GM21825 (cell line): ENCODE data around the gene CBFA2T3.

Experiments used
- ATAC-seq: cut with Tn5 transposase; IDR thresholded peaks from one replicate; pipeline ENCODE4 v1.9.1; 2021; ENCODE audit warnings: mild to moderate bottlenecking, moderate library complexity; ENCODE audit not compliant: unreplicated experiment

The CBFA2T3 gene

DNA sequence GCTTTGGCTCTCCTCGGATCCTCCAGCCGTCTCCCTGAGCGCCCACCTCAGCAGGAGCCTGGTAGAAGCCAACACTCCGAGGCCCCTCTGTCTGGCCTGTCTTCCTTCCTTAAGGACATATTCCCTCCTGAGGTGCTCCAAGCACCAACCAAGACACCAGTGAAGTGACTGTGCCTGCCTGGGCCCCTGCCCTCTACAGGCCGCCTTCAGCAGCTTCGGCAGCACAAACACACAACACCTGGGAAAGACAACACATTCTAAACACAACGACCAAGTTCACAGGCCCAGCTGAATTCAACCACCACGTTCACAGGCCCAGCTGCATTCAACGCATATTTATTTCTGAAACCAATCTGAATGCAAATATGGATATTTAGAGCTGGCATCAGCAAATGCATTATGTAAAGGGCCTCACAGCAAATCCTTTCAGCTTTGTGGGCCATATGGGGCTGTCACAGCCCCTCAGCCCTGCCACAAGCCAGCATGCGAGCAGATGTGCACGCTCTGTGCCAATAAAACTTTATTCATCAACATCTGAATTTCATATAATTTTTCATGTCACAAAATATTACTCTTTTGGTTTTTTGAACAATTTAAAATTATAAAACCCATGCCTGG lies 132.5 kb downstream of the CBFA2T3 start:
- no peak for ATAC-seq

DNA sequence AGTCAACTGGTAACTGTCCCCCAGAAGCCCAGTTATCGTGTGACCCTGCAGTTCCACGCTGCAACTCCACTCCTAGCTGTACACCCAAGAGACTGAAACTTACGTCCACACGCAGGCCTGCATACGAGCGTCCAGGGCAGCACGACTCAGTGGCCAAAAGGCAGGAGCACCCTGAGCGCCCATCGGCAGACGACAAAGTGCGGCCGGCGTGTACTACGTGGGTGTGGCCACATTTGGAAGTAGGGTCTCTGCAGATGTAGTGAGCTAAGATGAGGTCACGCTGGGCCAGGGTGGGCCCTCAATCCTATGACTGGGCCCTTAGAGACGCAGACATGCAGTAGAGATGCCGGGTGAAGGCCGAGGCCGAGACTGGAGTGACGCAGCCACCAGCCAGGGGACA lies 133.8 kb downstream of the CBFA2T3 start:
- ATAC-seq = no peak

DNA sequence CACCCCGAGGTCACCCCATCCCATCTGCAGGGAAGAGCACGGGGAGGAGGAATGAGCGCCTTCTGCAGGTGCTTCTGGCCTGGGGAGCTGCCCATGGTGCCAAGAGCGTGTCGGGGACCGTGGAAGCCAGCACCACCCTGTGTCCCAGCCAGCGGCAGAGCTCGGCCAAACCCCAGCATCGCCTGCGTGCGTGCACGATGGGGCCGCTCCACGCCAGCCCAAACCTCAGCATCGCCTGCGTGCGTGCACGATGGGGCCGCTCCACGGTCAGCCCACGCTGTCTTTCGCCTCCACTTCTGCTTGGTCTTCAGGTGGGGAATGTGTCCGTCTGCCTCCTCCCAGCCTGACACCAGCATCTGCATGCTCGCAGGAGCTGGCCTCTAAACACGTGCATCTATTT lies 134.2 kb downstream of the CBFA2T3 start:
- ATAC-seq = no peak

DNA sequence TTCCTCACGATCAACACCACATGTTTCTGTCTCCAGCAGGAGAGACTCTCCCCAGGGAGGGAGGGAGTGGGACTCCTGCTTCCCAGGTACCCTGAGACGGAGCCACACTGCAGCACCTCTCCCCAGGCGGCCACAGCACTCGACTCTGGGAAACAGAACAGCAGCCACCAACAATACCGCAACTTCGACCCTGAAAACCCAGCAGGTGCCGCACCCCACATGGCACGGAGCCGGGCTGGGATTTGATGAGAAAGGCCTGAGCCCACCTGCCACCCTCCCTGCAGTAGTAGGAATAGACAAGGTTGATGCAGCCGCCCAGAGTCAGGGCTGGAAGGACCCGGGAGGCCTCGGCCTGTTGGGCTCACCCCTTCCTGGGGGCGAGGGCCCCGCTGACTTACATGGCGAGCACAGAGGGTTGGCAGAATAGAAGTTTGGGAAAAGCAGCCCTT lies 134.7 kb downstream of the CBFA2T3 start:
- no peak for ATAC-seq

DNA sequence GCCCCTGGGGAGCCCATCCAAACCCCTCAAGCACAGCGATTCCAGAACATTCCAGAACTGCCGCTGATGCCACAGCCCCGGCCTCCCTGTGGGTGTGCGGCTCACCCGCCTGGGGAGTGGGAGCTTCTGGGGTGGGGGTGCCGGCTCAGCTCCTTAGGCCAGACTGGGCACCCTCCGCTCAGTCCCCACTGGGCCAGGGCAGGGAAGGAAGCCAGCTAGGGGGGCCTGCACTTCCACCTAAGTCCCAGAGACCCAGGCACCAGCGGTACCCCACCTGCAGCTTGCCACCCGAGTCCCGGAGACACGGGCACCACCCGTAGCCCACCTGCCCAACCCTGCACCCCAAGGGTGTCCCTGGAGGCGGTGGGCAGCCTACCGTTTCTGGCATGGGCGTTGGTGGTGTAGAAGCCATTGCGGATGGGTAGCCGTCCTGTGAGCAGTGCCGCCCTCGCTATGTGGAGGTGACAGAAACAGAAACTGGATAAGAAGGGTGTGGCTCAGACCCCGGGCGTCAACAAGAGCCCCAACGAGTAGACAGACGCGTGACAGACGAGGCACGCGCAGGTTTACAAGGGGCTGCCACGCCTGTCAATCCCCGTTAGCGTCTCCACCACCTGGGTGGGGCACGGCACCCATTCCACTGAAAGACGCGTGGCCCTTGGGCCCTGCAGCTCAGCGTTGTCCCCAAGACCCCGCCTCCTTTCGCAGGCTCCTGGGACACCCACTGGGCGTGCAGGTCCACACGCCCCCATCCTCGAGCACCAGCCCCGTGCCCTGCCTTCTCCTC lies 135.3 kb downstream of the CBFA2T3 start:
- ATAC-seq = no peak

DNA sequence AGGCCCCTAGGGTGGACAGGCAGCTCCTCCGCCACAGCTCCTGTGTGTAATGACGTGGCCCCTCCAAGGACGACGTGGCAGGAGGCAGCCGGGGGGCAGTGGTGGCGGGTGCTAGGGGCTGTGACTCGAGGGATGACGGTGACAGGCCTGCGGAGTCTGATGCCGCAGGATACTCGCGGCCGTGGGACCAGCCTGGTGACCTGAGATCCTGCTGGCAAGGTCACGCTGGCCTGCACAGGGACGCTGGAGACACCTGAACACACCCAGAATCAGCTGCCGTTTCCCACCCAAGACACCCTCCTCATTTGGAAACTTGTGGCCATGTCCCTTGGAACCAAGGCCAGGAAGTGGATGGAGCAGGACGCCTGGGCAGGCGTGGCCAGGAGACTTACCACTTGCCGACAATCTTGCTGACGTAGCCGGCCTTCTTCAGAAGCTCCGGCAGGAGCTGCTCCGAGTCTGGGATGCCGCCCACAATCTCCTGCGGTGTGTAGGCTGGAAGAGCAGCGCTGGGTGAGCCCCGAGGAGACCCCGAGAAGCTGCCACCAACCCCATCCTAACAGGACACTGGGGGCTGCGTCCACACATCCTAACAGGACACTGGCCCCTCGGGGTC lies 136.3 kb downstream of the CBFA2T3 start:
- no peak for ATAC-seq

DNA sequence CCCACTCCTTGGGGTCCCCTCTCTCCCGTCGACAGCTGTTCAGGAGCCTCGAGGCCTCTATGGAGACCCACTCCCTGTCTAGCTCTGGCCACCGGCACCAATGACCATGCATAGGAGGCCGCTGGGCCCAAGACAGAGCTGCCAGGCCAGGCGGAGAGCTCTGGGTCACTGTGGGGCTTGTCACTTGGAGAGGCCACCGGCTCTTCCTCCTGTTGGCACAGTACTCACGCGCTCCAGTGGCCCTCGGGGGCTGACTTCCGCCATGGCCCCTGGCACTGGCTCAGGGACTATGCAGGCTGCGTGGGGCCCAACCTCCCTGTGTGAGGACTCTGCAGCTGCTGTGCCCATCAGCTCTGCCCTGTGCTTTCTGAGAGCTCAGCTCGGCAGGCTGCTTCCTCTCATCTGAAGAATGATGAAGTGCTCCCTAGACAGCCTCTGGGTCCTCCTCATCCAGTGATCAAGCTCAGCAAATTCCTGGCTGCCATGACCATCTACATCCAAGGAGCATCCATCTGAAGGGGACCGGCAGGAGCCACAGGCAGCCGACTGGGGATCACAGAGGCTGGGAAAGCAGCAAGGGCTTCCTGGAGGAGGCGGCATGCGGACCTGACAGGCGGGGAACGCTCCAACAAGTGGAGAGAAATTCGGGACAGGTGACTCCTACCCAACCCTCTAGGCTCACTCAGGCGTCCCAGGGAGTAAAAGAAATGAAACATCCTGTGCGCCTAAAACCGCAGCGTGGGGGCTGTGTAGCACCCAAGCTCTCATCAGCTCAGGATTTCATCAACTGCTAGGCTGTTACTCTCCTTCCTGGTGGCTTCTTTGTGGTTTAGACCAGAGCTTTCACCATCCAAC lies 137.0 kb downstream of the CBFA2T3 start:
- ATAC-seq = no peak

DNA sequence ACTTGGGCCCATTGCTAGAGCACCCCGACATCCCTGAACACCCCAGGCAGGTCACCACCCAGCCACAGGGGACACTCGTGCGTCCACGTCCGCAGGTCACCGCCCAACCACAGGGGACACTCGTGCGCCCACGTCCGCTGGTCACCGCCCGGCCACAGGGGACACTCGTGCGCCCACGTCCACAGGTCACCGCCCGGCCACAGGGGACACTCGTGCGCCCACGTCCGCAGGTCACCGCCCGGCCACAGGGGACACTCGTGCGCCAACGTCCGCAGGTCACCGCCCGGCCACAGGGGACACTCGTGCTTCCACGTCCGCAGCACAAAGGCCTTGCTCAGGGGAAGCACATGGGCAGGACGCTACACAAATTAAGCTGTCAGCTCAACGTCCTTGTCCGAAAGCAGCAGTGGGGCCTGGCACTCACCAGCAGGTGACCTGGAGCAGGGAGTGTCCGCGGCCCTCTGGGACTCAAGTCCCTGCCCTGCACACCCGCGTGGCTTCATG lies 137.9 kb downstream of the CBFA2T3 start:
- no peak for ATAC-seq

DNA sequence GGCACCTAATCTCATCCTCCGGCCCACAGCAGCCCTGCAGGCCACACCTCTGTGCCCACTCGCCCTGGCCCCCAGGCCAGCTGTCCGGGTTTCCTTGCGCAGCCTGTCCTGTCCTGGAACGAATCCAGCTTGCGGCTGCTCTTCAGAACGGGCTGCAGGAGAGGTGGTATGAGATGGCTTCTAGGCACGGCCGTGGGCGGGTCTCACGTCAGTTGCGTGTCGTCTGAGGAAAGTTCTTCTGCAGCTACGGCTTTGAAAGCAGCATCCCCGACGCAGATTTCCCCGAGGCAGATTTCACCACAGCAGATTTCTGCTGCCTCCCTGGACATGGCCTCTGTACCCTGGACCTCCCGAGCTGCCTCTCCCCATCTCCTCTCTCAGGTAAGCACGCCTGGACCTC lies 138.4 kb downstream of the CBFA2T3 start:
- ATAC-seq = no peak

DNA sequence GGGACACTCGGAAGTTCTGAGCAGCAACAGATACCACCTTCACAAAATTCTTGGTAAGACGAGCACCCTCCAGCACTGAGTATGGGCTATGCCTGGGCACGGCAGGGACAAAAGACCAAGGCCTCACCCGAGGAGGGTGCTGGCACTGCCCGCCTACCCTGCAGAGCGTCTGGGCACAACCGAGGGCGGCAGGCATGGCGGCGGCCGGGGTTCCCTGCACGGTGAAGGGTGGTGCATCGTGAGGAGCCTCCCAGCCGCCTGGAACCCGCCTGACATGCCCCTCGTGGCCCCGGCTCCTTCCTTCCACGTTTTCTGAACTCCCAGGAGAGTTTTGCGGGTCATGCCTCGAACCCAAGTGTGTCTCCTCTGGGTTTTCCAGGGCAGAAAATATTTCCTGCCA lies 139.2 kb downstream of the CBFA2T3 start:
- no peak for ATAC-seq

DNA sequence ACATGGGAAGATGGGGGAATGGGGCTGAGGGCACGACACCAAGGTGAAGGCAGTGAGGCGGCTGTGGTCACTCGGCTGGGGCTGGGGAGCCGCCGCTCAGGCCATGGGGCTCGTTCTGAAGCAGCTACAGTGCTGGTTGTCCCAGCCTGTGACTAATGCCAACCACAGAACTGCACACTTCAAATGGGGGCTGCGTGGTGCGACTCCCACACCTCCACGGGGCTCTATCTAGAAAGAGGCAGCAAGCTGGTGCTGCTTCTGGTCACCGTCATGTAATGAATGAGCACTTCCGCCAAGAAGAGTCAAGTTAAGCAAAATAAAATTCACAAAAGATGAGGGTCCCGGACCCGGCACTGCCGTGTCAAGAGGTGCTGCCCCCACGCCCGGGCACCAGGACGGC lies 140.2 kb downstream of the CBFA2T3 start:
- no peak for ATAC-seq

DNA sequence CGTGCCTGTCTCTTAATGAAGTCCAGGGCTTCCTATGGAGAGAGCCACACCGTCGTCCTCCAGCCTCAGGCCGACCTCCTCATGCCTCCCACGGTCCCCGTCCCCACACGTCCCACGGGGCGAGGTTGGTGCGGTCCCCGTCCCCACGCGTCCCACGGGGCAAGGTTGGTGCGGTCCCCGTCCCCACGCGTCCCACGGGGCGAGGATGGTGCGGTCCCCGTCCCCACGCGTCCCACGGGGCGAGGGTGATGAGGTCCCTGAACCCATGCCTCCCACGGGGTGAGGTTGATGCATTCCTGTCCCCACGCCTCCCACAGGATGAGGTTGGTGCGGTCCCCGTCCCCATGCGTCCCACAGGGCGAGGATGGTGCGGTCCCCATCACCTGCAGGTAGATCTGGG lies 141.2 kb downstream of the CBFA2T3 start:
- no peak for ATAC-seq

DNA sequence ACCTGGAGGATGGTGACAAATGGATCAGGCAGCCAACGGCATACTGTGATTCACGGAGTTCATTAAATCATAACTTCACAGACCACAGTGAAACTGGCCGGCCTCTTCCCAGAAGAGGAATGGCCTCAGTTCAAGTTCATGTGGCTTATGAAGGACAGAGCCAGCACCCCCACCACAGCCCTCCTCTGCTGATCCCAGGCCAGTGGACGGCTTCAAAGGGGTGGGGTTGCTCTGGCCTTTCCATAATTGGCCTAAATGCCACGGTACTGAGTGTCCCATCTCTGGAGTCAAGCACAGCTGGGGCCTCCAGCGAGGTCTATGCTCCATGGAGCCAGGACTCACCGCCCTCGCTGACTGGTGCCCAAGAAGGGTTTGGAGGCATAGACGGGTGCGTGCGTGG lies 141.6 kb downstream of the CBFA2T3 start:
- no peak for ATAC-seq

DNA sequence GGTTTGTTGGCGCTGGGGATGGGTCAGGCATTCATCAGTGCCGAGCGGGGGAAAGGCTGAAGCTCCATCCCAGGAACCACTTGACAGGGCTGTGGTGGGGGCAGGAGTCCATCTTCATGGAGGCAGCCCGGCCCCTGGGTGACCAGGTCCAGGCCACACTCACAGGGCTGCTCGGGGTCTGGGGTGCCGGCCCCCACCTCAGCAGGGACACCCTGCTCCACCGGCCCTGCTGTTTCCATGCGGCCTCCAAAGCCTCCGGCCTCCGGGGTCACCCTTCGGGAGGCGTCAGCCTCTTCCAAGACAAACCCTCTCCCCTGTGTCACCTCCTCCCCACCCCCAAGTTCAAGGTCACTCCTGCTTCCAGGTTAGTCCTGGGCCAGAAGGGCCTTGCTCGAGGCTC lies 142.3 kb downstream of the CBFA2T3 start:
- ATAC-seq = no peak

DNA sequence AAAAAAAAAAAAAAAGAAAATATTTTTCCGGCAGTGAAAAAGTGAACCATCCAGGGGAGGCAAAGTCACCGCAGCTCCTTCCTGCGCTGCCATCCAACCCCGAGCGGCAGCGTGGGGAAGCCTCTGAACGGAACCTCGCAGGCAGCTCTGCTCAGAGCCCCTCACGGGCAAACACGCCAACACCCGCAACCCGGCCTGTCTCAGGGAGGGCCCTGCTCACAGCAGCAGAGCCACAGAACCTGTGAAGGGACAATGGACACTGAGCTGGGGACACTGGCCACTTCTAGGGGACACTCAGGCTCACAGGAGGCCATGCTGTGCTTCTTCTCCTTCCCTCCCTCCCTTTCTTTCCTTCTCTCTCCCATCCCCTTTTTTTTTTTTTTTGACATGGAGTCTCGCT lies 143.9 kb downstream of the CBFA2T3 start:
- ATAC-seq = no peak

DNA sequence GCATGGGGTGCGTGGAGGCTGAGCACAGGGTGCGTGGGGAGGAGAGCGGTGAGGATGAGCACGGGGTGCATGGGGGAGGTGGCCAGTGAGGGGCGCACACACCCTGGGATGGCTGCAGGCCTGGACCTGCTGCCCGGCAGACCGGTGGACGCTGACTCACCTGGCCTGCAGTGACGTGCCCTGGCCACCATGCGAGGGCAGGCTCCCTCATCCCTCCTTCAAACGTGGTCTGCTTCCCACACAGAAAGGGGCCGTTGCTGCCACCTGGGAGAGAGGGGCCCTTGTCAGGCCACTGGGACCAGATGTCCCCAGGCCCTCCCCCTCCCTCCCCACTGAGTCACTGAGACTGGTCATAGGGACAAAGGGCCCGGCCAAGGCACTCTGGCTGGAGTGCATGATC lies 145.2 kb downstream of the CBFA2T3 start:
- no peak for ATAC-seq

DNA sequence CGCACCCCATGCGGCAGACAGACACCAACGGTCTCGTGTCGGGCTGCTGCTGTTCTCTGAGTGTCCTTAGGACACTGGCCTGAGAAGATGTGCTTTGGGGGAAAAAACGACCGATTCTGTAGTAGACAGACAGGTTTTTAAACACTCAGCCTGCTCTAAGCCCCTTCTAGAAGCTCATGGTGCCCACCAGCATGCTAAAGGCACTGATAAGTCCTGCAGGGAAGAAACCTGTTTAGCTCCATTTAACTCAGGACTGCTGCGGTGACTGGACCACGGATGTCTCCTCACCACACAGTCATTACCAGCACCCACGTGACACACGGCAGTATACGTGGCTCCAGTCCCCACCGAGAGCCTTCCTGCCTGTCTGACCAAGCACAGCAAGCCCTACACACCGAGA lies 146.2 kb downstream of the CBFA2T3 start:
- ATAC-seq = no peak

DNA sequence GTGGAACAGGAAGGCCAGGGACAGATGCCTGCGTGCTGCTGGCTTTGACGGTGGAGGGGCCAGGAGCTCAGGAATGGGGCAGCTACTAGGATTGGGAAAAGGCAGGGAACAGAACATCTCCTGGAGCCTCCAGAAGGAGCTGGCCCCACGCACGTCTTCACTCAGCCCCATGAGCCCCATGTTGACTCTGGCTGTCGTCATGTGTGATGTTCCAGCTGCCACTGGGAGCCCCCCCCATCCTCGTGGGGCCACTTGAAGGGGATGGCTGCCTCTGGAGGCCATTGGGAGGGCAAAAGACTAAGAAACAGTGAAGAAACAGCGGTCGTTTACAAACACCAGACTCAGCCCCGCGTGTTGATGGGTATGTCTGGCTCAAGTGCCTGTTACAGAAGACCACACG lies 146.7 kb downstream of the CBFA2T3 start:
- no peak for ATAC-seq

DNA sequence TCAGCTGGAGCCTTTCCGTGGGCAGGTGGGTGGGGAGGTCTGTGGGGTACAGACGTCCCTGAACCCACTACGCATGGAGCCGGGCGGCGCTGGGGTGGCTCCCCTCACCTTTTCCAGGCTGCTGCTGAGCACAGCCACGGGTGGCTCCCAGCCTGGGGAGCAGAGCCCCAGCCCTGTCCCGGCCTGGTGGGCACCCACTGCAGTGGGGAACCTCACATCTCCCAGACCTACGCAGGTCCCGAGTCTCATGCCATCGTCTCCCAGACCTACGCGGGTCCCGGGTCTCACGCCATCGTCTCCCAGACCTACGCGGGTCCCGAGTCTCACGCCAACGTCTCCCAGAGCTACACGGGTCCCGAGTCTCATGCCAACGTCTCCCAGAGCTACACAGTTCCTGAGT lies 148.3 kb downstream of the CBFA2T3 start:
- ATAC-seq = no peak

DNA sequence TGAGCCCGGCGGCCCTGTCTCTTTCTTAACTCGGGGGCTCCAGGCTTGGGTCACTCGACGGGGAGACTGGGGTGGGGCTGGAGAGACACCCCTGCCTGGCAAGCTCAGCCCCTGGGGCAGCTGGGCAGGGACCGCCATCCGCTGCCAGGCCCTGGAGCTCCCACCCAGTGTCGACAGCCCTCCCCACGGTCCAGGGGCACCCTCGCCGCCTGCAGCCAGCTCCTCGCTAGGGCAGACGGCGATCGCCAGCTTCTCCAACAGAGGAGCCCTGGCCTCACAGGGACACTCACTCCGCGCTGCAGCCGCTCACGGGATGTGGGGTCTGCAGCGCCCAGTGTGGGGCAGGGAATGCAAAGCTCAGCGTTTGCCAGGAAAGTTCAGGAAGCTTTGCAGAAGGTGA lies 149.3 kb downstream of the CBFA2T3 start:
- no peak for ATAC-seq
